Measurements from ENCODE around the gene ACTL10. TPM values are rescaled to one million over a fixed set of nuclear protein-coding genes. Genes with fewer than 3 reads are reported as not detected.
A peak's percentile ranks its signal among the peaks of the same experiment; 100 is the strongest.
"Not testable (repeated sequence)": the region's sequence is repeated elsewhere in the genome, so short reads cannot be mapped to it uniquely, and the experiment has no call there.

ACTL10 gene
- total RNA-seq, 1 donor from 2014 or later, result 1.3 TPM

DNA sequence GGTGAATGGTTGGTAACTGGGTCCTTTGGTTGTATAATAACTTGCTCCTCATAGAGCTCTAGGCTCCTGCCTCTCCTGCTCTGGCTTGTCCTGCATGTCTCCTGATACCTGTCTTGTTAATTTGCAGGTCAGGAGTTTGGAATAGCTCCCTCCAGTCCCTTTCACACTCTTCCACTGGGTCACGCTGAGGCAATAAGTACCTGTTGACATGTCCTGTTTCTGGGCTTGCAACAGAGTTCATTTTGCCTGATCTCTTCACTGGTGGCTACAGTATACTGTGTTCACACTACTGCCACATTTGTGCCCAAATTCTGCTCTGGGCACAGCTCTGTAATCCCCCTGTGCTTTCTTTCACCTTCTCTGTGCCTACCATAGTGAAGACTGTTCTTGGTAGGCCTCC is 30.0 kb upstream of the ACTL10 start:
- intact Hi-C loops (cut with DNase I), result no loop called here
- Histone ChIP-seq H3K27me3 (no peaks in the 10 kb centered on the region), H3K4me3 (no peak overlapping the region), H3K27ac (no peak overlapping the region), H3K4me1 (no peaks in the 10 kb centered on the region), H3K36me3 (peaks cover 63% of the 10 kb centered on the region), H3K9me3 (no peaks in the 10 kb centered on the region)
- ATAC-seq (no peak), DNase-seq (no peak)
- TF ChIP-seq, protein P1, sequence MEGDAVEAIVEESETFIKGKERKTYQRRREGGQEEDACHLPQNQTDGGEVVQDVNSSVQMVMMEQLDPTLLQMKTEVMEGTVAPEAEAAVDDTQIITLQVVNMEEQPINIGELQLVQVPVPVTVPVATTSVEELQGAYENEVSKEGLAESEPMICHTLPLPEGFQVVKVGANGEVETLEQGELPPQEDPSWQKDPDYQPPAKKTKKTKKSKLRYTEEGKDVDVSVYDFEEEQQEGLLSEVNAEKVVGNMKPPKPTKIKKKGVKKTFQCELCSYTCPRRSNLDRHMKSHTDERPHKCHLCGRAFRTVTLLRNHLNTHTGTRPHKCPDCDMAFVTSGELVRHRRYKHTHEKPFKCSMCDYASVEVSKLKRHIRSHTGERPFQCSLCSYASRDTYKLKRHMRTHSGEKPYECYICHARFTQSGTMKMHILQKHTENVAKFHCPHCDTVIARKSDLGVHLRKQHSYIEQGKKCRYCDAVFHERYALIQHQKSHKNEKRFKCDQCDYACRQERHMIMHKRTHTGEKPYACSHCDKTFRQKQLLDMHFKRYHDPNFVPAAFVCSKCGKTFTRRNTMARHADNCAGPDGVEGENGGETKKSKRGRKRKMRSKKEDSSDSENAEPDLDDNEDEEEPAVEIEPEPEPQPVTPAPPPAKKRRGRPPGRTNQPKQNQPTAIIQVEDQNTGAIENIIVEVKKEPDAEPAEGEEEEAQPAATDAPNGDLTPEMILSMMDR (IDR thresholded peaks at IDR 0.05), result no peak

DNA sequence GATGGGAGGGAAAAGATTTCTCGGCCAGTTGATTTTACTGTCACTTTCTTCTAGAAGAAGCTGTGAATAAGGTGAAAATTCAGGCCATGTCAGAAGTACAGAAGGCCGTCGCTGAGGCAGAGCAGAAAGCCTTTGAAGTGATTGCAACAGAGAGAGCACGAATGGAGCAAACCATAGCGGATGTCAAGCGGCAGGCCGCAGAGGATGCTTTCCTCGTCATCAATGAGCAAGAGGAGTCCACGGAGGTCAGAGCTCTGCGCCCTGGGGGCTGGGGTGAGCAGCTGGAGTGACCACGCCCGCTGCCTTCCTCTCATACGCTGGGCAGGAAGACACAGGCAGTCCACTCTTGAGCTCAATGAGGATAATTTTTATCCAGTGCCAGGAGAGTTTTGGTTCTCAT is 26.5 kb upstream of the ACTL10 start:
- Histone ChIP-seq H3K27ac (no peak overlapping the region), H3K27me3 (no peaks in the 10 kb centered on the region), H3K9me3 (no peaks in the 10 kb centered on the region), H3K4me1 (no peaks in the 10 kb centered on the region), H3K4me3 (no peak overlapping the region), H3K36me3 (peaks cover 83% of the 10 kb centered on the region)
- DNase-seq, result no peak
- ATAC-seq, result no peak
- intact Hi-C loops (cut with DNase I), result no loop called here
- TF ChIP-seq, protein P1 (IDR thresholded peaks at IDR 0.05), result no peak

DNA sequence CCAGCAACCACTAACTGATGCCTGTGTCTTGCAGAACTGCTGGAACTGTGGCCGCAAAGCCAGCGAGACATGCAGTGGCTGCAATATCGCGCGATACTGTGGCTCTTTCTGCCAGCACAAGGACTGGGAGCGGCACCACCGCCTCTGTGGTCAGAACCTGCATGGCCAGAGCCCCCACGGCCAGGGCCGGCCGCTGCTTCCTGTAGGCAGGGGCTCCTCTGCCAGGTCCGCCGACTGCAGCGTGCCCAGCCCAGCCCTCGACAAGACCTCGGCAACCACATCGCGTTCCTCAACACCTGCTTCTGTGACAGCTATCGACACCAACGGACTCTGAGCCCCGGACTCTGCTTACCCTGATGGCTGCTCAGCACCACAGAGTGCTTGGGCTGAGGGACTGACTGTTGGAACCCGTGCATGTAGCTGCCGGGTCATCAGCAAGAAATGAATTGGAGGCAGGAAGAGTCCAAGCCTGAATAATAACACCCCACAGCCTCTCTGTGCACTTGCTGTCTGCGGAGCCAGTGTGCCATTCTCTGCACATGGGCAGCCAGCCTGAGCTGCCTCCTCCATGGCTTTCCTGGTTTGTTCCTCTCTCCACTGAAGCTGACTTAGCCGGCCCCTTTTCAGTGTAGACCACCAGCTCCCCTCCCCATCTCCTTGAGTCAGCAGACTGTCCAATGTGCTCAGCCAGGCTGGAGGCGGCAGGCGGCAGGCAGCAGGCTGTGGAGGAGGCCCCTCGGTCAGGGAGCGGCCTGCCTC is 22.3 kb upstream of the ACTL10 start:
- Histone ChIP-seq H3K27ac (no peak overlapping the region), H3K4me1 (peaks cover 10% of the 10 kb centered on the region), H3K4me3 (no peak overlapping the region), H3K36me3 (peaks cover 56% of the 10 kb centered on the region), H3K27me3 (no peaks in the 10 kb centered on the region), H3K9me3 (no peaks in the 10 kb centered on the region)
- TF ChIP-seq, protein P1 (IDR thresholded peaks at IDR 0.05), result no peak
- intact Hi-C loops (cut with DNase I), result no loop called here
- no peak for ATAC-seq
- no peak for DNase-seq

DNA sequence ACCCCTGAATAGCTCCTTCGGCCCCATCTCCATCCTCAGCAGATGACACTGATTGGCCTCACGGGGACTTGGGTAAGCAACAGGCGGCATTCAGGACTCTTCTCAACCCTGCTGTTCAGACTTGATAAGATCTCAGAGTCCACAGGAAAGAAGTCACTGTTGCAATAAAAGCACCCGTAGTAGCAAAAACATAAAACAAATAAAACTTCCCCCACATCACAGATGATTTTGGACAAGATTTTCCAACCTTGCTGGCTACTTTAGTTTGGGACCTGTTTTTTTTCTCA is 21.7 kb upstream of the ACTL10 start:
- intact Hi-C loops (cut with DNase I), result no loop called here
- TF ChIP-seq, protein P1 (IDR thresholded peaks at IDR 0.05), result no peak

DNA sequence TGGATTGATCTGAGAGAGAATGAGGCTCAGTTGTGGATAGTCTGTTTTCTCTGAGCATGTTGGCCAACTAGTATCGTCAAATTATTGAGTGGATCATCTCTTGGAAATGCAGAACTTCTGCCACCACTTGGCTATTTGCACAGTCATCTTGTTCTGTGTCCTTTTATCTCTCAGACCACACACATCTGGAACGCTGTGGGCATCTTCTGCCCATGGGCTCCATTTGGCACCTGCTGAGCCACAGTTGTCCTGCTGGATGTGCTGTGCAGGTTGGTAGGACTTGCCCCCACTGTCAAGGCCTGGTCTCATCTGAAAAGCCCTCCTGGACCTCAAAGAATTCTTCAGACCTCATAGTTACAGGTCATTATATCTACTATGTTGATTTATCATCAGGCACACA is 21.3 kb upstream of the ACTL10 start:
- Histone ChIP-seq H3K4me1 (peaks cover 10% of the 10 kb centered on the region), H3K36me3 (peaks cover 47% of the 10 kb centered on the region), H3K4me3 (no peak overlapping the region), H3K27me3 (no peaks in the 10 kb centered on the region), H3K27ac (no peak overlapping the region), H3K9me3 (no peaks in the 10 kb centered on the region)
- TF ChIP-seq, protein P1 (IDR thresholded peaks at IDR 0.05), result no peak
- ATAC-seq (no peak), DNase-seq (no peak)
- intact Hi-C loops (cut with DNase I), result no loop called here

More for the DNA sequence above, 21.7 kb upstream of the ACTL10 start:
- Histone ChIP-seq H3K4me1 (peaks cover 10% of the 10 kb centered on the region), H3K36me3 (peaks cover 51% of the 10 kb centered on the region), H3K9me3 (no peaks in the 10 kb centered on the region), H3K4me3 (no peak overlapping the region), H3K27ac (no peak overlapping the region), H3K27me3 (no peaks in the 10 kb centered on the region)
- DNase-seq (no peak), ATAC-seq (no peak)

DNA sequence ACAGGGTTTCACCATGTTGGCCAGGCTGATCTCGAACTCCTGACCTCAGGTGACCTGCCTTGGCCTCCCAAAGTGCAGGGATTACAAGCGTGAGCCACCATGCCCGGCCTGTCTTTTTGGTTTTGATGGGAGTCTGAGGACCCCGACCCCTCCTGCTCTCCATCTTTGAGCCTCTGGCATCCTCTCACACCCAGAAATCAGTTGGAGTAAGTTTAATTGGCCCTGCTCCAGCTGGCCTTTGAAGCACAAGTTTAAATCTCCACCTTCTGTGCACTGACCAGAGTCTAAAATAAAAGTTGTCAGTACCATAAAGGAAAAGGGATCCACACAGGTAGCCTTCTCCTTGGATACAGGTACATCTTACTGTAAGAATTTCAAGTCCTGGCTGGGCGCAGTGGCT is 20.6 kb upstream of the ACTL10 start:
- ATAC-seq (no peak), DNase-seq (peak; percentile 11)
- H3K4me1 ChIP-seq, result peaks cover 10% of the 10 kb centered on the region
- H3K9me3 ChIP-seq, result no peaks in the 10 kb centered on the region
- H3K36me3 ChIP-seq, result peaks cover 39% of the 10 kb centered on the region
- intact Hi-C loops (cut with DNase I), result no loop called here
- TF ChIP-seq, protein P1 (IDR thresholded peaks at IDR 0.05), result no peak
- H3K27me3 ChIP-seq, result no peaks in the 10 kb centered on the region
- H3K27ac ChIP-seq, result no peak overlapping the region
- H3K4me3 ChIP-seq, result no peak overlapping the region

DNA sequence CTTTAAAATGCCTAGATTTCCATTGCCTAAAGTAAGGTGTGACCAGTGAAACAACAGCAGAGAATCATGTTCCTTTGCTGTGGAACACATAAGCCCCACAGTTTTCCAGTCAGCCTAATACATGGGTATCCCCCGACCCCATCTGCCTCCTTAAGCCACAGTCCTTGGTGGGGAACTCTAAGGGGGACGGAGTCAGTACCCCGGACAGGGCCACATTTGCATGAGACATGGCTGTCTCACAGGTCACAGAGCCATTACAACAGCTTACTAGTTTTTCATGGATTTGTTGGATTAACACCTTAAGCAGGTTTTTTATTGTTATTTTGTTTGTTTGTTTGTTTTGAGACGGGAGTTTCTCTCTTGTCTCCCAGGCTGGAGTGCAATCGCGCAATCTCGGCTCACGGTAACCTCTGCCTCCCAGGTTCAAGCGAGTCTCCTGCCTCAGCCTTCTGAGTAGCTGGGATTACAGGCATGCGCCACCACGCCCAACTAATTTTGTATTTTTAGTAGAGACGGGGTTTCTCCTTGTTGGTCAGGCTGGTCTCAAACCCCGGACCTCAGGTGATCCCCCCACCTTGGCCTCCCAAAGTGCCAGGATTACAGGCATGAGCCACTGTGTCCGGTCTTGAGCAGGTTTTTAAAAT is 19.7 kb upstream of the ACTL10 start:
- H3K4me3 ChIP-seq, result not testable (repeated sequence)
- peak; percentile 13 for DNase-seq

More for the DNA sequence above, 19.7 kb upstream of the ACTL10 start:
- Histone ChIP-seq H3K4me1 (peaks cover 10% of the 10 kb centered on the region), H3K36me3 (peaks cover 33% of the 10 kb centered on the region), H3K27ac (peak overlapping the region; percentile 3)
- H3K9me3 ChIP-seq; H3K27me3 ChIP-seq; intact Hi-C loops (cut with DNase I); ATAC-seq: not testable (repeated sequence)
